Stimulated activated CD8-positive, alpha-beta memory T cell treated with anti-CD3 and anti-CD28 coated beads, Interleukin-4, amount 100 ng/mL, for 1 hour (primary cell): Measurements from ENCODE around the gene GGT6.

Experiments used
- DNase-seq, 2 donors: peaks; one replicate each; pipeline ENCODE4 v3.0.0-alpha.2; 2020; ENCODE audit warnings: low read depth in 2 of 2, low spot score in 1 of 2

The GGT6 gene

DNA sequence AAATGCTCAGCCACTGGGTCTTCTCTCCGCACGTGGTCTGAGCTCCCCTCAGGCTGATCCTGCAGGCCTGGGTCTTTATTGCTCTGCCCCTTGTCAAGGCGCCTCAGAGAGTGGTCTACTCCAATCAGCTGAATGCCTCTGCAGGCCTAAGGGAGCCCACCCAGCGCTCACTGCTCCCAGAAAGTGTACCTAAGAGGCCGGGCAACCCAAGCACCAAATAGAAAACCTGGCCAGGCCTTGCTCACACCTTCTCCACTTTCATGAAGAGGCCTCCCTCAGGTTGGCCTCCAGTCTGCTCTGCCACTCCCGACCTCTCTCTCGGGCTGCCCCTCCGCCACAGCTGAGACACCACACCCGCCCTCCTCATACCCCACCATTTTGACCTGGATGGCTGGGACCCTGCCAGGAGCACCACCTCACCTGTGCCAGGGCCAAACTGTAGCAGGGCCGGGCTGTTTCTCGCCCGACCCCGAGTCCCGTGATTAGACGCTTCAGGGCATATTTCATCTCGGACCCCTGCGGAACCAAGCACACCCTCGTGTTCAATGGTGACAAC lies 5.9 kb downstream of the GGT6 start:
- DNase-seq: no peak

DNA sequence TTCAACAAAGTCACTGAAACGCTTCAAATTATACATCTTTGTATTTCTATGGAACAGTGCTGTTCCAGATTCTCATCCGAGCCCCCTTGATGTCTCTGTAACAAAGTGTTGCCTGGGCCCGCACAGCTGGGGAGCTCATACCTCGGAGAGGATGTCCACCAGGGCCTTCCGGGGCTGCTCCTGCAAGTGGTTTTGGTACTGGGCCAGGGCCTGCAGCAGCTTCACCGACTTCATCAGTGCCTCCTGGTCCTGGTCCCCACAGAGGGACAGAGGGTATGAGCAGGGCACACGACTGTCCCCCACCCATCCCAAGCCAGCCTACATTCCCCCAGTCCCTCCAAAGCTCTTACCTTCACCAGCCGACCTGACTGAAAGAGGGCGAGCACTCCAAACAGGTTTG lies 6.7 kb downstream of the GGT6 start:
- DNase-seq: no peak

DNA sequence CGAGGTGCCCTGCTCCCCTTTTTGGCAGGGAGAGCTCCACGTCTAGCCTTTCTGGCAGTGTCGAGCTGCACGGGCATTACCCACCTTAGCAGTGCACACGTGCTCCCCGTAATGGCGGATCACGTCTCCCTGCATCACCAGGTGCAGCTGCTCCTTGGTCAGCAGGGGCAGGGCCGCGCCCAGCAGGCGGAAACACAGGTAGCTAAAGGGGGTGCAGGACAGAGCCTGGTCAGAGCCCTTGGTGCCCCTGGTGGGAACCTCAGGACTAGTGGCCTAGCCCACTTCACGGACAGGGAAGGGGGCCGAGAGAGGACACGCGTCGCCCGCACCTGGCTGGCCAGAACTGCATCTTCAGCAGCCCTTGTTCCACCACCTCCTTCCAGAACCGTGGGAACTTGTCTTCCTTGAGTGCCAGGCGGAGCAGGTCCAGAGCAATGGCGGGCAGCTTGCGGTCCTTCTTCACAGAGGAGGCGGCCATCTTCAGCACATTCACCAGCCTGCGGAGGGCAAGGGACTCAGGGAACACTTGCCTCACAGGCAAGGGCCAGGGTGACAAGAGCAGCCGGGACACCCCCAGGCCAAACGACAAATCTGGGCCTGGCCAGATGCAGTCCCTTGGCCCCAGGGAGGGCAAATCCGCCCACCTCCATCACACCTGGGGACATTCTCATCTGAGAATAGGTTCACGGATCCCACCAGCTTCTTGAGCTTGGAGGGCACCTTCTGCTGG lies 8.4 kb downstream of the GGT6 start:
- no peak for DNase-seq

DNA sequence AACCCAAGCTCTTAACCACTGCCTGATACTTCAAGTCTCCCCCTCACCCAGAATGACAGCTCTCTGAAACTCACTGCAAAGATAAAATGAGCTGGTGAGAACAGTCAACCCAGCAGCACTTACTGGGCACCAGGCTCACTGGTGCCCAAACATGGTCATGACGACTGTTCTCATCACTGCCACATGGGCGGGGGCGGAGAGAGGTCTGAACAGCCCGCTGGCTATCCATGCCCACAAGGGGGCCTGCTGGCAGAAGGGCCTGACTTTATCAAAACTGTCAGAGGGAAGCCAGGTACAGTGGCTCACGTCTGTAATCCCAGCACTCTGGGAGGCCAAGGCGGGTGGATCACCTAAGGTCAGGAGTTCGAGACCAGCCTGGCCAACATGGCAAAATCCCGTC lies 9.2 kb downstream of the GGT6 start:
- no peak for DNase-seq

DNA sequence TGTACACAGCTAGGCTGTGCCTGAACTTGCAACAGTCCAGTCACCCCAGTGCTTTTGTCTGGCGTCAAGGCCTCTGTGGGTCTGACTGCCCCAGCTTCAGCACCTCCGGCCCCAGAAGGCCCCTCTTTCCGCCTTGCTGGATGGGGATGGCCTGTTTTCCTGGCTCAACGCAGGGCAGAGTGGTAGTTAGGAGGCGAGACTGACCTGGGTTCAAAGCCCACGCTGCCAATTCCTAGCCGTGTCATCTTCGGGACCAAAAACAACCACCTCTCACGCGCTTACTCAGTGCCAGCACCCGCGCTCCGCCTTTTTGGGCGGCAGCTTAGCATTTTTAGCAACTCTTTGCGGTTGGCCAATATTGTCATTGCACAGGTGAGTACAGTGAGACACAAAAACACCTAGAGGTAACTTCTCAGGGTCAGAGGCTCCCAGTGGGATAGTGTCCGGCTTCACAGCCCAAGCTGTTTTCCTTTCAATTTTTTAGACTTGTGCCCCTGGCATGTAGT lies 9.8 kb downstream of the GGT6 start:
- no peak for DNase-seq

DNA sequence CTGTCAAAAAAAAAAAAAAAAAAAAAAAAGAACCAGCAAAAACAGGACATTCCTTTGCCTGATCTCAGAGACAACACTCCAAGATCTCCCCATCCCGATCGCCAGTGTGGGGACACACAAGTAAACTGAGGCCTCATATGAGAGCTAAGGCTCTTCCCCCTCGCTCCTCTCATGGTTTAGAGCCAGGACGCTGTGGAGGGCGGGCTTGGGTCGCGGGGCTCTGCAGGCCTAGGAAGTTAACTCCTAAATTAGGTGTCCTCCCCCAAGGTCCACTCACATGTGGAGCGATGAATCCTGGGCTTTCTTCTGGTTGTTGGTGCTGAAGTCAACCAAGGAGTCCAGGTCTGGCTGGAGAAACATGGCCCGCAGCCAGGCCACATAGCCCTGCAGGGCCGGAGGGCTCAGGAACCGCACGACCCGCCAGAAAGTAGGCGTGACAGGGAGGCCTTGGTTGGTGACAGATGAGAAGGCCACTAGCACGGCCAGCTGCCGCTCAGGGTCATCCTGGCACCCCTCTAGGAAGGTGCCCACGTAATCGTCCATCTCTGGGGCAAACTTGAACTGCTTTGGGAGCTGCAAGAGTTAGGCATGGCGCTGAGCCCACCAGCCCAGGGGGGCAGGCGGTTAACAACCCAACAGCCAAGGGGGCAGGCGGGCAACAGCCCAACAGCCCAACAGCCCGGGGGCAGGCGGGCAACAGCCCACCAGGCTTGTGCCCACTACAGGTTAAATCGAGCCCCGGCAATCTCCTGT lies 10.4 kb downstream of the GGT6 start:
- no peak for DNase-seq

DNA sequence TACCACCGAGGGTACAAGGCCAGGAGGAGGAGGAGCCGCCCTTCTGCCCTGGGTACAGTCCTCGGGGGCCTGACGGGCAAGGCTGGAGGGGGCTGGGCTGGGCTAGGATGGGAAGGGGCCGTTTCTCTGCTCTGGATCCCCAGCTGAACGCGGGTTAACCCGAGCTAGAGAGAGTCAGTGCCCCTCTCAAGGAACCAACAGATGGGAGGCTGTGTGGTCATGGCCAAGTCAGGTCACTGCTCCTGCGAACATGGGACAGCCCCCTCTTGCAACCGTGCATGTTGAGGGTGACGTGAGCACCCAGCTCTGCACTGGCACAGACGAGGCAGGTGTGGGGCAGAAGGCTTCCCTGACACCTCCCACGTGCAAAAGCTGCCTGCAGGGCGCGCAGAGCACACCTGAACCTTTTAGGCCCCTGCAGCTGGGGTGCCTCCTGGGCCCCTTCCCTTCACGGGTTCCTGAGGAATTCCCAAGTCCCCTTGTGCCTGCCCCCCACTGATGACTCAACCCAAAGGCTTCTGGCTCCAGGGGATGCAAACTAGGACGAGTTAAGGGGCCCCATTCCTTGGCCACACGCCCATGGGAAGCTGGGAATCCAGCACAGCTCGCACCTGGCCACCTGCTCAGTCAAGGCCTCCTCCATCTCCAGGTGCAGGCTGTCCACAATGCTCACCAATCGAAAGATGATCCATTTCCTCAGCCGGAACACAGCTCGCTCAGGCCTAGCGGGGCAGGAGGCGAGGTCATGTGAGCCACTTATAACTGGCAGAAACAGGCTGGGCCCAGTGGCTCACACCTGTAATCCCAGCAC lies 11.5 kb downstream of the GGT6 start:
- DNase-seq: no peak

DNA sequence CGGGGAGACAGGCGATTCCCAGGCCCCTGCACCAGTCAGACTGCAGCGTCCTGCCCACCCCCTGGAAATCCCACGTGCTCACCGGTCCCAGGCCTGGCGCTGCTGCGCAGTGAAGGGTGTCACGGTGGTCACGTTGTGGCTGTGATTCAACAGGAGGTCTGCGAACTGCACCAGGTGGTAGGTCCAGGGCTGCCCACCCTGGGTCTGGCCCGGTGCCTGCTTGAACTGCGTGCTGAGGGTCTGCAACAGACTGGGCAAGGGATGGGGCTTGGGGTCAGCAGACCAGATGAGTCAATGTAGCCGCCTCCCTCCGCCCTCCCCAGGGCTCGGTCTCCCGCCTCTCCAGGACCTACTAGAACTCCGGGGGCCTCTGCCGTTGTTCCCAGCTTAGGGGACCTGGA lies 12.3 kb downstream of the GGT6 start:
- DNase-seq: no peak

DNA sequence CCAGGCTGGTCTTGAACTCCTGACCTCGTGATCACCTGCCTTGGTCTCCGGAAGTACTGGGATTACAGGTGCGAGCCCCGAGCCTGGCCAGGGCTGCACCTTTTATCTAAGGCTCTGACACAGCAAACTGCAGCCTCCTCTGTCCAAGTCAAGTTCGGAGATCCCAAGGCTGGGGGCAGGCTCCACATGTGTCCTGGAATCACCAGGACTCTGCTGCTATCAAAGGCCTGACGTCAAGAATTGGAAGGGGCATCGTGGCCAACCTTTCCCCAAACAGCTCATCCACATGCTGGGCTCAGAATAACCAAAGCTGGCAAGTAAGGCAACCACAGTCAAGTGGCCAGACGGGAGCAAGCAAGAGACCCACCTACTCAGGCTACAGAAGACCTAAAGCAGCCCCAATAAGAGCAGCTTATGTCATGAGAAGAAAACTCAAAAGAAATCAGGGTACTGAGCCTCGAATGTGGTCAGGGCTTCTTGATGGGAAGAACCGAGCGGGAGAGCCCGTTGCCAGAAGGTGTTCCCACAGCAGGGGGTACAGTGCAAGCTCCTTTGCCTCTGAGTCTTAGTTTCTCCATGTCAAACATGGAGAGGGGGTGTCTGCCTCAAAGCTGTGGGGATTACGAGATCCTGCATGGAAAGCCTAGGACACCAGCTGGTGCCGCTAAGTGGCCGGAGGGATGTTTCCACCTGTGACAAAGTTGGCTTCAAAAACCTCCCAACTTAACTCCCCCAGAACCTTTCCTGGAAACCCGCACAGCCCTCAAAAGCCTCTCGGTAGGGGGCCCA lies 13.1 kb downstream of the GGT6 start:
- DNase-seq: no peak

DNA sequence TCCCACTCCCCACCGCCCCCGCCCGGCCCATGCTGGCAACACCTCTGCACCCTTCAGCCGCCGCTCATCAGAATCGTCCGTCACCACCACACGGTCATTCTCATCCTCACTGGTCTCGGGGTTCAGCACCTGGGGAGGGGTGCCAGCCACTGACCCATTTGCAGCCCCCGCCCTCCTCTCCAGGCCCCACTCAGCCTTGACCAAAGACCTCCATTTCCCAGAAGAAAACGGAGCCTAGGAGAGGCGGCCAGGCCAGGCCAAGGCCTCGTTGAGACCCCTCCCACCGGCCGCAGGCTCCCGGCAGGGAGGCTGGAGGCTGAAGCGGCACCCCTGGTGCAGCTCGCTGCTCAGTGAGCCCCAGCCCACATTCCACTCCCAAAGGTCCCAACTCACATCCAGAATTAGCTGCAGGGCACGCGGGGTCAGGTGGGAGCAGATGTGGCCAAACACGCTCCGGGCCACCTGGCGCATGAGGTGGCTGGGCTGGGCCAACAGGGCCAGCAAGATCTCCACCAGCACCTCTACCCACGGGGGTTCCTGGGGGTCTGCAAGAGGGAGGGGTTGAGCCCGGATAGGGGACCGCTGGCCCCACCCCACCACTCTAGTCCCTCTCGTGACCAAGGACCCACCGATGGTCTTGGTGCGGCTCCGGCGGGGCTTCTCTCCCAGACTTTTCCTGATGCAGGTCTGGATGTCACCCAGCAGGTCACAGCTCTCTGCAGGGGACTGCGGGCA lies 15.0 kb downstream of the GGT6 start:
- no peak for DNase-seq

DNA sequence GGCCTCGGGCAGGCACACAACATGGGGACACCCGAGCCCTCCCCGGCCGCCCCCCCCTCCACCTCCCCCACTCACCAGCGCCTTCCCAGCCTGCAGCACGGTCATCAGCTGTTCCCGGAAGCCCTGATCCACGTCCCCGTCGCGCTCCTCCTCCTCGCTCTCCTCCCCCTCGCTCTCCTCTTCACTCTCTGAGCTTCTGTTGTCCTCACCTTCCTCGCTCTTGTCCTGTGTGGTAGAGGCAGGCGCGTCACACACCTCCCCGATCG lies 15.5 kb downstream of the GGT6 start:
- DNase-seq: no peak

DNA sequence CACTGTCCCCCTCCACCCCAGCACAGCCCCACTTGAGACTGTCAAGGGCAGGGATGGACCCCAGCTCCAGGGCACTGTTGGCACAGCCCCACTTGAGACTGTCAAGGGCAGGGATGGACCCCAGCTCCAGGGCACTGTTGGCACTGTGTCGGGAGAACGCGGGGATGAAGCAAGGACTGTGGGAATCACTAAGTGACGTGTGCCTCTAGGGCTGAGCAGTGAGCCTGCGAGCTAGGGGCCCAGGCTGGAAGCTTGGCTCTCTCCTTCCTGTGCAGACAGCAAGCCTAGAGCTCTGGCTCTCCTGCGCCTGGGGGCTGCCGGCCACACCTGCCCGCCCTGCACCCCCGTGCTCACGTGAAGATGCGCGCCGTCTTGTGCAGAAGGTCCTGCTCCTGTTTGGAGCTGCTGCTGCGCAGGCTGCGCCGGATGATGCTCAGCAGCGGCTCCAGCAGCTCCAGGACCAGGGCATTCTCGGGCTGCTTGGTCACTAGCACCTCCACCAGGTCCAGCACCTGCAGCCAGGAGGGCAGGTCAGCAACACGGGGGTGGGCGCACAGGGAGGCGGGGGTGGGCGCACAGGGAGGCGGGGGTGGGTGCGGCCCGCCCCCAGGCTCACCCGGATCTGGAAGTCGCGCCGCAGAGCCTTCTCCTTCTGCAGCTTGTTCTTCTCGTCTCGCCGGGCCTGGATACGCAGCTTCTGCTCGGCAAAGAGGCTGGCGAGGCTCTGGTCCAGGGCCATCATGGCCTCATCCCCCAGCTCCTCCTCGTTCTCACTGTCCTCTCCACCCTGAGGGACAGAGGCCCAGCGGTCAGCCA lies 16.0 kb downstream of the GGT6 start:
- DNase-seq: no peak

DNA sequence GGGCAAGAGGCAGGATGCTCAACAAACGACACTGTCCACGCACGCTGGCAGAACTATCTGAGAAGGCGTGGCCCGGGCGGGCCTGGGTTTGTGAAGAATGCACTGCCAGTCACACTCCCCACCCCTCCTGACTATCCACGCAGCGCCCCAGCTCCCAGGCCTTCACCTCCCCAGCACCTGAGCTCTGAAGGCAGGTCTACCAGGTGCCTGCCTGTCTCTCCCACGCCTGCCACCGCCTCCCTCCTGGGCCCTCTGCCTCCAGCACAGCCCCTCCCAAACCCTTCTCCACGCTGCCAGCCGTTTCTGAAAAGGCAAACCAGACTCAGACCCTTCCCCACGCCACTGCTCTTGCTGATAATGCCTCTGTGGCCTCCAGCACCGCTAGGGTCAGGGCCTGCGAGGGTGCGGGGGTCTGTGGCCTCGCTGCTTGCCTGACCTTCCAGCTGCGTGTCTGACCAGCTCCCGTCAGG lies 16.8 kb downstream of the GGT6 start:
- DNase-seq: no peak

DNA sequence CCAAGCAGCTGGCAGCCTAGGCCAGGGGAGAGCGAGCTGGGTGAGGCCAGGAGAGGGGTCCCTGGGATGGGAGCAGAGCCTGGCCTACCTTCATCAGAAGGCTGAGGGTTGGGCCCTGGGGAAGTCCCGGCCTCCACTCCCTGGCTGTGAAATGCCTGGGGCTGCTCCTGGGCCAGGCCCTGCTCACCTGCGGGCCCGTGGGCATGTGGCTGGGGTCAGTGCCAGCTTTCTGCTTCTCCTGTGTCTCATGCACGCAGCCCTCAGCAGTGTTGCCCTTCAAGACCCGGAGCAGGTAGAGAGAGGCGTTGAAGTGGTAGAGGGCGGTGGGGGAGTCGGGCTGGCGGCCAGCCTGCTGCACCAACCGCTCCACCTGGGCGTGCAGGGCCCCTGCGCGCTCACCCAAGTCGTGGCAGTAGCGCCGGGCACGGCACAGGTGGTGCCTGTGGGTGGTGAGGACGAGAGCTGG lies 17.6 kb downstream of the GGT6 start:
- DNase-seq: no peak

DNA sequence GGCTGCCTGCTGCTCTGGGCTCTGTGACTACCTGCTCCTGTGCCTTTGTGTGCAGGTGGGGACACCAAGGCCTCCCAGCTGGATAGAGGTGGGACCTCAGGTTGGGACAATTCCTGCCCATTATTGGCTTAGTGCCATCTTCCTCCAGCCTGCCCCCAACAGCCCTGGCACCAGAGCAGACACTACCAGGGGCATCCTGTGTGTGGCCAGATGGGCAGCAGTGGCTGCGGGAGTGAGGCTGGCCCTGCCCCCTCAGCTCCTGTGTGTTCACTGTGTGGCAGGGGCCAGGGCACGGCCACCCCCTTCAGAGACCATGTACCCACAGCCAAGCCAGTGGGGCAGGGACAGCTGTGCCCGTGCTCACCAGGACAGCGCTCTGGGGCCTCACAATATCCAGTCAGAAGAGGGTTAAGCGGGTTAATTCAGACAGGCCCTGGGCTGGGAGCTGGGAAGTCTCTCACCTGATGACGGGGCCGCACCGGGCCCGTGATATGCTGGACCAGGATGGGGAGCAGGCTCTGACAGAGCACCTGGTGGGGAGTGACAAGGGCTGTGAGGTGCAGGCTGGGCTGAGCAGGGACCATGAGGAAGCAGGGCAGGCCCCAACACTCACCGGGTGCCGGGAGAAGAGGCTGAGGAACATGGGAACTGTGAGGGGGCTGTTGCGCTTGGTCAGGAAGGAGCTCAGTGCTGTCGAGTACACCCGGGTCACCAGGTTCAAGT lies 18.2 kb downstream of the GGT6 start:
- DNase-seq: no peak

DNA sequence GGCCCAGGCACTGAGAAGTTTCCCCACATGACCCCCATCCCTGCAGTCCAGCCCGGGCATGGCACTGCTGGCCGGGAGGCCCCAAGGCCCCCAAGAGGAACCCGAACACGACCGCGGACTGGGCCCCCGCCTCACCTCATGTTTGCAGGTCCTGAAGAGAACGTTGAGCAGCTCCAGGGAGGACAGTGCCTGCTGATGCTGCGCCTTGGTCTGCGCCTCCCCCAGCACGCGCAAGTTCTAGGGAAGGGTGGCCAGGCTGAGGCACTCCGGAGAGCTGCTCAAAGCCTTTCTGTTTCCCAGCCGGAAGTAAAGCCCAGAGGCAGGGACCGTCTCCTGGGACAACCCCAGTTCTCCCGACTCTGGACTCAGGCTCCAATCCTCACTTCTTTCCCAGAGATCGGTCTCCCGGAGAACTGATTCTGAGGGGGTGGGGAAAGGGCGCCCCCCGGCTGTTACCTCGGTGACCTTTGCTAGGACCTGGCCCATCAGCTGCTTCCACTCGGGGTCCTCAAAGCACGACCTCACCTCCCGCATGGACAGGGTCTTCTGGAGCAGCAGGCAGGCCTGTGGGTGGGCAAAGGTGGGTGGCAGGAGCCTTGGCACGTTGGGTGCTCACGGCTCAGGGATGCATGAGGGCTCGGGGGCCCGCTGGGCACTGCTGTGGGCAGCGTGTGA lies 18.9 kb downstream of the GGT6 start:
- DNase-seq: no peak

DNA sequence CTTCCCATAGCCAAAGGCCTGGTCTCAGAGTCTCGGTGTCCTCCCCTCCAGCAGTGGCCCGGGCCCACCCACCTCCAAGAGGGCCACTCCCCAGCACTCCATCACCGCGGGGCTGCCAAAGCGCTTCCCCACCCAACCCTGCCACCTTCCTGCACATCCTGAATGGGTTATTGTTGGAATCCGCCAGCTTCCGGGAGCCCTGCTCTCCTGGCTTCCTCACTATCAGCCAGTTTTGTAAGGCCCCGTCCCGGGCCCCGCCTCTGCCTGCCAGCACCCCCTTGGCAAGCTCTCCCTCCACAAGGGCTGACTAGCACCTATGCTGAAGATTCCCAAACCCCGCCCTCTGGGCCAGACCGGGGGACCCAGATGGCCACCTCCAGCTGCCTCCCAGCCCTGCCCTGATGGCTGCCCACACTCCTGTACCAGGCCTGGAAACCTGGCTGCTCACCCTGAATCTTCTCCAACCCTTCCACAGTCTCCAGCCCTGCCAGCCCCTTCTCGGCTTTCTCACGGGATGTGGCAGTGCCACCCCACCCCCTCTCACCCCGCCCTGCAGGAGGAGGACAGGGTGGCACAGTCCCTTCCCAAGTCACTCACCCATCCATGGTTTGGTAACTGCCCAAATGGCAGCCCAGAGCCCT lies 19.6 kb downstream of the GGT6 start:
- no peak for DNase-seq
